ENCODE data around the gene SYCP2L. TPM values are rescaled to one million over a fixed set of nuclear protein-coding genes. Genes with fewer than 3 reads are reported as not detected.
A peak's percentile ranks its signal among the peaks of the same experiment; 100 is the strongest.
"Not testable (repeated sequence)": the region's sequence is repeated elsewhere in the genome, so short reads cannot be mapped to it uniquely, and the experiment has no call there.

The SYCP2L gene
- total RNA-seq, 1 experiment from 2014 or later = 2.9 TPM

DNA sequence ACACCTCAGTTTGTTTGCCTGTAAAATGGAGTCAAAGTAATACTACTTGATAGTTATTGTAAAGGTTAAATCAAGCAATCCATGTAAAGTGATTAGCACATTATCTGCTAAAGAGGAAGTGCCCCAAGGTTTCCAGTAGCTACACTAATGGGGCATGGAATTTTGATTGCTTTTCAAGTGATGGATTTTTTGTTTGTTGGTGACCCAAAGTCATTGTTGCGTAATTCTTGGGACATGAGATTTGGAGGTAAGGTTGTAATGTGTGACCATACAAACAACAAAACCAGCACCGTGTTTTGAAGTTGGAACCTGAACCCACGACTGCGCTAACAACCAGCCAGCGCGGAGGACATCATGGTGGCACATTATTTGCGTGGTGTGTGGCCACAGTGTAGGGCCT is 17.2 kb downstream of the SYCP2L start:
- H3K27me3 ChIP-seq = no peaks in the 10 kb centered on the region
- DNase-seq = no peak
- H3K9me3 ChIP-seq = no peaks in the 10 kb centered on the region
- H3K36me3 ChIP-seq = no peaks in the 10 kb centered on the region
- H3K4me3 ChIP-seq = no peak overlapping the region

DNA sequence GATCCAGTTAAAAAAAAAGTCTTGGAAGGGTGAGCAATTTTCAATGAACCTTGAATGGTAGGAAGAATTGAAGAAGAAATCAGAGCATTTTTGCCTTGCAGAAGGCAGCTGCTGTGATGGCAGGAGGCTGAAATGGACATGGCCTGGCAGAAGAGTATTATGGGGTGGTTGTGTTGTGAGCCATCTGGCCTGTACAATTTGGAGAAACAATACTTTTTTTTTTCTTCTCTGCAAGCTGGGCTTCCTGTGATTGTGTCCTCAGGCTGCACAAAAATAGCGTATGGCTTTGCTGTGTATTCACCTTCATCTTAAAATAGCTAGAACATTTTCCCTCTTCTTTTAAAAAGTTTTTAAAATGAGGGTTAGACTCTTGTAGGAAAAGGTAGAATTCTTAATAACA is 21.4 kb downstream of the SYCP2L start:
- Histone ChIP-seq H3K36me3 (peaks cover 6% of the 10 kb centered on the region), H3K9me3 (no peaks in the 10 kb centered on the region)
- DNase-seq = no peak

DNA sequence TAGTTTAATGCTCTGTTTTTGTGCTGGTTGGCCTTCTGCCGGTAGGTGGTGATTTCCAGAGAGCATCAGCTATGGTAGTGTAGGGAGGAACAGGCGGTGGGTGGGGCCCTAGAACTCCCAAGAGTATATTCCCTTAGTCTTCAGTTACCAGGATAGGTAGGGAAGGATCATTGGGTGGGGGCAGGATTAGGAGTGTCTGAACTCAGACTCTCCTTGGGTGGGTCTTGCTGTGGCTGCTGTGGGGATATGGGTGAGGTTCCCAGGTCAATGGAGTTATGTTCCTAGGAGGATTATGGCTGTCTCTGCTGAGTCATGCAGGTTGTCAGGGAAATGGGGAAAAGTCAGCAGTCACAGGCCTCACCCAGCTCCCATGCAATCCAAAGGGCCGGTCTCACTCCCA is 32.7 kb downstream of the SYCP2L start:
- not testable (repeated sequence) for H3K36me3 ChIP-seq, DNase-seq, H3K27me3 ChIP-seq, H3K9me3 ChIP-seq, H3K4me3 ChIP-seq

More for the DNA sequence above, 21.4 kb downstream of the SYCP2L start:
- no peaks in the 10 kb centered on the region; the same call in 1 of the 2 replicates for H3K27me3 ChIP-seq
- H3K4me3 ChIP-seq = no peak overlapping the region

DNA sequence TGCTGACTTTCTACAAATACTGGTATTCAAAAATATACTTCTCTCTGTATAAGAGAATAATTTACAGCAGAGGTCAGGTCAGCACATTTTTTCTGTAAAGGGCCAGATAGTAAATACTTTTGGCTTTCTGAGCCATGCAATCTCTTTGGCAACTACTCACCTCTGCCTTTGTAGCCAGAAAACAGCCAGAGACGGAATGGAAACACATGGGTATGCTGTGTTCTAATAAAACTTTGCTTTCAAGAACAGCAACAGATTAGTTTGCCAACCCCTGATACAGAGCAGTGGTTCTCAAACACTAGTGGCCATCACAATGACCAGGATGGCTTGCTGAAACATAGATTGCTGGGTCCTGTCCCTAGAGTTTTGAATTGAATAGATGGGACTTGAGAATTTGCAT is 46.3 kb downstream of the SYCP2L start:
- Histone ChIP-seq H3K36me3 (peaks cover 2% of the 10 kb centered on the region; the same call in 1 of the 2 replicates), H3K4me3 (no peak overlapping the region), H3K27me3 (no peaks in the 10 kb centered on the region), H3K9me3 (no peaks in the 10 kb centered on the region)
- no peak for DNase-seq

DNA sequence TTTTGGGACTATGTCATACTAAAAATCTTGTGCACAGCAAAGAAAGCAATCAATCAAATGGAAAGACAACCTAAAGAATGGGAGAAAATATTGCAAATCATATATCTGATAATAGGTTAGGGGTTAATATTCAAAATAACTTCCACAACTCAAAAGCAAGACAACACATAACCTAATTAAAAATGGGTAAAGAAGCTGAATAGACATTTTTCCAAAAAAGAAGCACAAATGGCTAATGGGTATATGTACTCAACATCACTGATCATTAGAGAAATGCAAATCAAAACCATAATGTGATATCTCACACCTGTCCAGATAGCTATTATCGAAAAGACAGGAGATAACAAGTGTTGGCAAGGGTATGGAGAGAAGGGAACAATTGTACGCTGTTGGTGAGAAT is 53.0 kb downstream of the SYCP2L start:
- no peak for DNase-seq
- no peaks in the 10 kb centered on the region; the same call in 1 of the 2 replicates for H3K9me3 ChIP-seq
- peaks cover 2% of the 10 kb centered on the region; the same call in 1 of the 2 replicates for H3K36me3 ChIP-seq
- no peak overlapping the region for H3K4me3 ChIP-seq
- H3K27me3 ChIP-seq = no peaks in the 10 kb centered on the region

DNA sequence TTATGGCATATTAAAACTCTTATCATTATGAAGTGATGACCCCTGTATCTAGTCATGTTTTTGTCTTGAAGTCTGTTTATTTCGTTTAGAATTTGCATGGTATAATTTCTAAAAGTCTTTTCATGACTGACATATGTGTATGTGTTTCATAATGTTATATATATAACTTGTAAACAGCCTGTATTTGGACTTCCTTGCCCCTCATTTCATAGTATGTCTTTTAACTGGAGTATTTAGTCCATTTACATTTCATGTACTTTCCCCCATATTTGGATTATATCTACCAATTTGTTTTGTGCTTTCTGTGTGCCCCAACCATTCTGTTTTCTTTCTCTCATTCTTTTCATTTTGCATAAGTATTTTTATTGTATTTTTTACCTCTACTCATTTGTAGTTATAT is 59.0 kb downstream of the SYCP2L start:
- no peak for DNase-seq
- no peaks in the 10 kb centered on the region for H3K27me3 ChIP-seq
- H3K4me3 ChIP-seq = no peak overlapping the region
- no peaks in the 10 kb centered on the region for H3K36me3 ChIP-seq
- no peaks in the 10 kb centered on the region for H3K9me3 ChIP-seq

DNA sequence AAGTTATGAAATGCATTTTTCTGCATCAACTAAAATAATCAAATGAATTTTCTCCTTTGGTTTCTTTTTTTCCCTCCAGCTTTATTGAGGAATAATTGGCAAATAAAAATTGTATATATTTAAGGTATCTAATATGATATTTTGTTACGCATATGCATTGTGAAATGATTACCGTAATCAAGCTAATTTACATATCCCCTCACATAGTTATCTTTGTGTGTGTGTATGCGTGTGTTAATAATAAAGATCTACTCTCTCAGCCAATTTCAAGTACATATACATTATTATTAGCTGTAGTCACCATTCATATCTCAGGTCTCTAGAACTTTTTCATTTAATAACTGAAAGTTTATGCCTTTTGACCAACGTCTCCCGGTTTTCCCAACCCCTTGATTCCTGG is 61.1 kb downstream of the SYCP2L start:
- Histone ChIP-seq H3K4me3 (no peak overlapping the region), H3K36me3 (no peaks in the 10 kb centered on the region), H3K27me3 (no peaks in the 10 kb centered on the region), H3K9me3 (no peaks in the 10 kb centered on the region)
- DNase-seq = no peak

DNA sequence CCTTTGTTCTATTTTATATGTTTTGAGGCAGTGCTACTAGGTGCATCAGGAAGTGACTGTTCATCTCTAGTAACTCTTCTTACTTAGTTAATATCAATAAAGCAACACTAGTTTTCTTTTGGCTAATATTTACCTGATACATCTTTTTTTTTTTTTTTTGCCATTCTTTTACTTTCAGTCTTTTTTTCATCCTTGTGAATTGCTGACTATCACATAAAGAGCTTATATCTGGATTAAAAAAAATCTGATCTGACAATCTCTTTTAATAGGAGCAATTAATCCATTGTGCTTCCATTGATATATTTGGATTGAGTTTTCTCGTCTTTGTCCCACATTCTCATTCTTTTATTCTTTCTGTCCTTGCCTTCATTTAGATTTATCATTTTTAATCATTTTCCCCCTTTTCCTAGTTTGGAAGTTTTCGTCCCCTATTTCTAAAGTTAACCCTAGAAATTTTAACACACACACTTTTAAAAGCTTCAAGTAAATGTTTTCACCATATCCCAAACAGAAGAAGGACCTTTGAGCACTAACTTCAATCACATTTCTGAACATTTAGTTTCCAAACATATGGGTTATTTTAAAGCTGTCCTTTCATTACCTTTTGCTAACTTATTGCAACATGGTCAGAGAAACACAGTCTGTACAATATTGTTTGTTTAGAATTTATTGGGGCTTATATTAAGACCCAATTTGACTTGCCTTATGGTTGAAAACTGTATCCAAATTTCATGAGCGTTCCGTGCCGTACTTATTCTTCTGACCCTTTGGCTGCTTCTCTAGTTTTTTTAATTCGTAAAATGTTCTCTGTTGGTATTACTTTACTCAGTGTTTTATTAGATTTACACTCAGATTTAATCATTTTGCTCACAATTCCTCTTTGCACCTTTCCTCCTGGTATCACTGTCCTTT is 63.0 kb downstream of the SYCP2L start:
- no peaks in the 10 kb centered on the region for H3K9me3 ChIP-seq
- no peak for DNase-seq
- H3K4me3 ChIP-seq = no peak overlapping the region
- H3K36me3 ChIP-seq = no peaks in the 10 kb centered on the region
- no peaks in the 10 kb centered on the region for H3K27me3 ChIP-seq

DNA sequence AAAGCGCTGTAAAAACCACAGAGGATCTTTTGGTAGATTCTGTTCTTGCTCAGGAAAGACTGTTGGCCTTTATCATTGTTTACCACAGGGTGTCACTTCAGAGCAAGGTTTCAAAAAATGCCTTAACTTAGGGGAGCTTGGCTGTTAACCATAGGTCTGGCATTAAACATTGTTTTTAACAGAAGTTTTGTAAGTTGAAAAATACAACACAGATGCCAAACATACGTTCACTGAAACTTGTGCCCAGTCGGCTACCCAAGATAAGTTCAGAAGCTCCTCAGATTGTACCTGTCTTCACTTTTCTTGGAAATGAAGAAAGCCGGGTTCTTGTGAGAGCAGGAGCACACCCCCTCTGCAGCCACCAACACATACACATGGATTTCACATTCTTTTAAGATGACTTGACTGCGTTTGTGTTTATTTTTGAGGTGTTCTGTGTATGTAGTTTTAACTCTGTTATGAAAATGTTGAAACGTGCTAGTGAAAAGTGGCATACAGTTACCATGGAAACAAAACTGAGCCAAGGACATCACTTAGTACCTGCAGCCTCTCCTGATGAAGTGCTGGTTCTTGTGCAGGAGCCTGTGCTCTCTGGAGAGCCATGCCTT is 64.9 kb downstream of the SYCP2L start:
- Histone ChIP-seq H3K4me3 (no peak overlapping the region), H3K27me3 (no peaks in the 10 kb centered on the region), H3K36me3 (no peaks in the 10 kb centered on the region), H3K9me3 (no peaks in the 10 kb centered on the region)
- peak; percentile 52 for DNase-seq

DNA sequence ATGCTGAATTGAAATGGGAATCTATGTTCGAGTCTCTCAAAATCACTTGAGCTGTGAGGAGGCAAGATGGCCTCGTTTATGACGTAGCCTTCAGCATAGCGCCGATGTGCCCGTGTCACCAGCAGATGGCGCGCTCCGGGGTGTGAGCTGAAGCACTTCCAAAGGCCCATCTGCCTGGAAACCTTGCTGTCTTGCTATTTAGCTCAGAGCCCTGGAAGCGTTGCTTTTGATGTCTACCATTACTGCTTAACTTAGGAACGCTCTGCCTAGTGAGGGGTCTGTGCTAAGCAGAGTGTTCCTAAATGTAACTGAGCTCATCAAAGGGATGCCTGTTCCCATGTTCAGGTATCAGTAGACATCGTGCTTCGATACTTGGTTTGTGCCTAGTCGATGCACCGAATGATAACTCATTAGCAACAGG is 67.7 kb downstream of the SYCP2L start:
- DNase-seq = peak; percentile 75
- H3K9me3 ChIP-seq = no peaks in the 10 kb centered on the region
- no peak overlapping the region for H3K4me3 ChIP-seq
- H3K27me3 ChIP-seq = no peaks in the 10 kb centered on the region
- no peaks in the 10 kb centered on the region for H3K36me3 ChIP-seq

DNA sequence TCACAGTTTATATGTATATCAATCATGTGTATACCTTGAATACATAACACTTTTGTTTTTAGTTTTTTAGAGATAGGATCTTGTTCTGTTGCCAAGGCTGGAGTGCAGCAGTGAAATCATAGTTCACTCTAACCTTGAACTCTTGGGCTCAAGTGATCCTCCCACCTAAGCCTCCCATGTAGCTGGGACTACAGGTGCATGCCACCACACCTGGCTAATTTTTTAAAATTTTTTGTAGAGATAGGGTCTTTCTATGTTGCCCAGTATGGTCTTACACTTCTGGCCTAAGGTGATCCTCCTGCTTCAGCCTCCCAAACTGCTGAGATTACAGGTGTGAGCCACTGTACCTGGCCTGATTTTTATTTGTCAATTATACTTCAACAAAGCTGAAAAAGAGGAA is 69.9 kb downstream of the SYCP2L start:
- DNase-seq = no peak
- Histone ChIP-seq H3K9me3 (no peaks in the 10 kb centered on the region), H3K4me3 (no peak overlapping the region), H3K36me3 (no peaks in the 10 kb centered on the region), H3K27me3 (no peaks in the 10 kb centered on the region)

DNA sequence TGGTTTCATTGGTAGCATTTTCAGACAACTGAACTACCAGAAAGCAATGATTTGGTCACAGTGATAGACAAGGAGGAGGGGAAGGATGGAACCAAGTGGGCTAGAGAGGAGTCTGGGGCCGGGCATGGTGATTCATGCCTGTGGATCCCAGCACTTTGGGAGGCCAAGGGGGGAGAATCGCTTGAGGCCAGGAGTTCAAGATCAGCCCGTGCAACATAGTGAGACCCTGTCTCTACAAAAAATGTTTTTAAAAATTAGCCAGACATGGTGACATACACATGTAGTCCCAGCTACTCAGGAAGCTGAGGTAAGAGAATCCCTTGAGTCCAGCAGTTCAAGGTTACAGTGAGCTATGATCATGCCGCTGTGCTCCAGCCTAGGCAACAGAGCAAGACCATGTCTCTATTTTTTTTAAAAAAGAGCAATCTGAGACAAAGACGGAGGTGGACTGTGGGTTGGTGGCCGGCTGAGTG is 70.6 kb downstream of the SYCP2L start:
- no peak overlapping the region for H3K4me3 ChIP-seq
- no peaks in the 10 kb centered on the region for H3K9me3 ChIP-seq
- no peaks in the 10 kb centered on the region for H3K27me3 ChIP-seq
- no peaks in the 10 kb centered on the region for H3K36me3 ChIP-seq
- DNase-seq = no peak

DNA sequence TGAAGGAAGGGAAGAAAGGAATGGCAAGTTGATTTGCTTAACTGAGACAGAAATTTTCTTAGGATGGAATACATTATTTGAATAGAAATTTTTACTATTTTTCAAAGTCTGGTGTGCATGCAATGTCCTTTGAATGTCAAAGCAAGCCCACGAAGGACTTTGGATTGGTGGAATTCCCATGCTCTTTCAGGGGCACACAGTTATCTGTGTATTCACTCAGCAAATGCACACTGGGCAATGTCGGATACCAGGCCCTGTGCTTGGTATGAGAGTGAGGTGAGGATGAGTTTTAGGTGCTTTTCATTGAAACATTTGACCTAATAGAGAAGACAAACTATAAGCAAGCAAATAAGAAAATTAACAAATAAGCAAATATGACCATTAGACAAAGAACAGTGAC is 73.3 kb downstream of the SYCP2L start:
- no peak overlapping the region for H3K4me3 ChIP-seq
- H3K9me3 ChIP-seq = peaks cover 2% of the 10 kb centered on the region
- DNase-seq = no peak
- no peaks in the 10 kb centered on the region for H3K36me3 ChIP-seq
- H3K27me3 ChIP-seq = no peaks in the 10 kb centered on the region

DNA sequence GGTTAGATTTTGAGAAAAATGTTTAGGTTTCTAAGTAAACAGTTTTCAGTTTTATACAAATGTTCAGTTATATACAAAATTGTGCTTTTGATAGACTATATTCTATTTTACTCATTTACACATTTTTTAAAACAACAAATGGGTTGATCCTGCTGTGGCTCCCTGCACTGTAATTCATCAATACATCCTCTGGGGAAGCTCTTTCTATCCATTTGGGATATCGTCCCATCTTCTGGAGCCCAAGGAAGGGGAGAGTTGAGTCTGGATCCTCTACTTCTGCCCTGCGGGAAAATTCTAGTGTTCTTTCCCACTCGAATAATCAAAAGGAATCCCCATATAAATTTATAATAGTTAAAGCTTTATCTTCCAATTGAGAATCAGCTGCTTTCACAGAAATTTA is 75.0 kb downstream of the SYCP2L start:
- peaks cover 15% of the 10 kb centered on the region for H3K9me3 ChIP-seq
- H3K27me3 ChIP-seq = no peaks in the 10 kb centered on the region
- DNase-seq = no peak

DNA sequence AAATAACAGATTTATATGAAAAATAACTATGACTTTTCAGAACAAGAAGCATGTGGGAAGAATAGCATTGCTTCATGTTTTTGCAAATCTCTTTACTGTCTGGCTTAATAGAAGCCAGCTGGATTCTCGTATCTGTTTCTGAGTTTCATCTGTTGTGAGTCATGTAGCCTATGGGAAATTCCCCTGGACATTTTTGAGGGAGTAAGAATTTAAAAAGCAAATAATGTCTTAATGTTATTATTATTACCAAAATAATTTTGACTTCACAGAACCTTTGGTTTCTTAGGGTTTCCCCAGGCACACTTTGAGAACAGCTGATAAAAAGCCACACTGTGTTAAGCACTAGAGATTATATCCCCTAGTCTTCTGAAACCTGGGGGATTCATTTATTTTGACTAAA is 75.8 kb downstream of the SYCP2L start:
- H3K36me3 ChIP-seq = no peaks in the 10 kb centered on the region; the same call in 1 of the 2 replicates
- peaks cover 15% of the 10 kb centered on the region for H3K9me3 ChIP-seq
- DNase-seq = no peak
- no peak overlapping the region for H3K4me3 ChIP-seq
- no peaks in the 10 kb centered on the region for H3K27me3 ChIP-seq

More for the DNA sequence above, 75.0 kb downstream of the SYCP2L start:
- H3K36me3 ChIP-seq = no peaks in the 10 kb centered on the region; the same call in 1 of the 2 replicates
- no peak overlapping the region for H3K4me3 ChIP-seq

DNA sequence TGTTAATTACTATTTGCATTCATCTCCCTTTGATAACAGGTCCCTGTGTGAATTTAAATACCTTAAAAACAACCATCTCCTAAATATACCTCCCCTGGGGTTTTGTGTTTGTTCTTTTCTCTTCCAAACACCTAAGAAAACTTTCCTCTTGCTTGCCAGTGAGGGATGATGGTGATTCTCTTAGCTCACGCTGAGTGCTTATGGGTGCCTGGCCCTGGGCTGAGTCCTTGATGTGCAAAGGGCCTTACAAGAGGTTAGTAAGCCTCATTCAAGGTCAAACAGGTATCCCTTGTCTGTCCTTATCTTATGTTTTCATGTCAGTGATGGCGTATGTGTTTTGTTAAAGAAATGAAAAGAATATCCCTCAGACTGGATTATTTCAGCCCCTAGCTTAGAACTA is 76.3 kb downstream of the SYCP2L start:
- Histone ChIP-seq H3K36me3 (no peaks in the 10 kb centered on the region; the same call in 1 of the 2 replicates), H3K4me3 (no peak overlapping the region), H3K27me3 (no peaks in the 10 kb centered on the region), H3K9me3 (peaks cover 15% of the 10 kb centered on the region)
- DNase-seq = no peak

DNA sequence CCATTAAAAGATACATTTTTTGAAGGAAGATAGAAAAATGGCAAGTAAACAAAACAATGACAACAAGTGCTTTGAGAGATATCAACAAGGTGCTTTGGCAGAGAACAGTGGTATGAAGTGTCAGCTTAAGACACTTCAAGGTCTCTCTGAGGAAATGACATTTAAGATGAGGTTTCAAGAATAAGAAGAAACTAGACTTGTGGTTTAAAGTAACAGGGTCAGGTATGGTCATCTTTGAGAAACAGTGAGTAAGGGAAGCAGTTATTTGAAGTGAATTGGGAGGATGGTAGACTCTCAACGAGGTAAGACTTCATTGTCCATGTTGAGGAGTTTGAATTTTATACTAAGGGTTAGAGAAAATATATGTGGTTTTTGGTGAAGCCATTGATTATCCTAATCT is 77.8 kb downstream of the SYCP2L start:
- peaks cover 15% of the 10 kb centered on the region for H3K9me3 ChIP-seq
- H3K4me3 ChIP-seq = no peak overlapping the region
- no peak for DNase-seq
- H3K36me3 ChIP-seq = no peaks in the 10 kb centered on the region; the same call in 1 of the 2 replicates
- no peaks in the 10 kb centered on the region for H3K27me3 ChIP-seq
